Fibroblast of mammary gland (primary cell): ENCODE data around the gene SAMD3.

ENCODE experiments used
- DNase-seq: peaks from one replicate; pipeline ENCODE4 v3.0.0-alpha.2; 2010; ENCODE audit warnings: low read depth
- H3K4me3 ChIP-seq: 2 replicates; pipeline ENCODE4 v1.5.1; 2011; ENCODE audit warnings: low read depth, mild to moderate bottlenecking, low read length, moderate library complexity; ENCODE audit not compliant: control insufficient read depth
- CTCF ChIP-seq: conservative IDR thresholded peaks from 2 replicates; pipeline ENCODE4 v1.5.1; 2011; ENCODE audit warnings: low read depth, low read length, inconsistent platforms; ENCODE audit not compliant: control insufficient read depth, insufficient read depth

The SAMD3 gene

GRCh38 chr6:130134582-130134981 lies 88.2 kb downstream of the SAMD3 start:
- H3K4me3 ChIP-seq: no peak overlapping the region
- TF ChIP-seq CTCF: no peak
- DNase-seq: no peak

- TF ChIP-seq CTCF: no peak
- no peak overlapping the region for H3K4me3 ChIP-seq
- no peak for DNase-seq
These were observed 90.5 kb downstream of the SAMD3 start for GRCh38 chr6:130132286-130132701.

- no peak overlapping the region for H3K4me3 ChIP-seq
- no peak for TF ChIP-seq CTCF
- DNase-seq: no peak
These were observed 92.9 kb downstream of the SAMD3 start for GRCh38 chr6:130129762-130130246.

- no peak for TF ChIP-seq CTCF
- no peak for DNase-seq
- no peak overlapping the region for H3K4me3 ChIP-seq
These were observed 94.4 kb downstream of the SAMD3 start for GRCh38 chr6:130128326-130128725.

- TF ChIP-seq CTCF: no peak
These were observed 95.6 kb downstream of the SAMD3 start for GRCh38 chr6:130127195-130127594.

GRCh38 chr6:130122243-130122642 lies 100.5 kb downstream of the SAMD3 start:
- DNase-seq: no peak
- TF ChIP-seq CTCF: no peak
- no peak overlapping the region for H3K4me3 ChIP-seq

More at GRCh38 chr6:130127195-130127594, 95.6 kb downstream of the SAMD3 start:
- no peak overlapping the region for H3K4me3 ChIP-seq
- DNase-seq: no peak

- H3K4me3 ChIP-seq: no peak overlapping the region
- no peak for DNase-seq
- no peak for TF ChIP-seq CTCF
These were observed 102.0 kb downstream of the SAMD3 start for GRCh38 chr6:130120731-130121130.
